Endothelial cell of umbilical vein (primary cell): ENCODE measurements around the gene WIPI1. TPM values are rescaled to one million over a fixed set of nuclear protein-coding genes. Genes with fewer than 3 reads are reported as not detected.

ENCODE experiments used
- BruUV-seq: library from RNA; stranded (reverse); fragments of 400-500 nt; replicated peaks from 2 replicates; lab custom pipeline; 2021; lab: Mats Ljungman, UMichigan
- CTCF ChIA-PET: fragments of 300-600, 350-600 bp; sonication (Branson Sonifier 250); formaldehyde crosslinking; loops from one replicate; lab custom pipeline; 2021; ENCODE audit warnings: antibody characterized with exemption, inconsistent platforms; lab: Charles Lee
- POLR2A ChIA-PET: fragments of 300-600, 350-600 bp; sonication (Branson Sonifier 250); formaldehyde crosslinking; loops from one replicate; lab custom pipeline; 2021; ENCODE audit warnings: antibody characterized with exemption, inconsistent platforms; lab: Charles Lee
- DNase-seq: peaks from one replicate; pipeline ENCODE4 v3.0.0-alpha.2; 2011; ENCODE audit warnings: low read depth, low spot score
- FAIRE-seq: peaks from 2 replicates; lab custom pipeline; 2011; peaks lifted over from hg19 to GRCh38; lab: Jason Lieb, UNC
- H2AFZ ChIP-seq: 2 replicates; pipeline ENCODE4 v1.6.0; 2012; ENCODE audit warnings: low read depth, low read length, control low read depth, inconsistent platforms
- H3K27ac ChIP-seq: 2 replicates; pipeline ENCODE4 v1.5.1; 2011; ENCODE audit warnings: low read depth, mild to moderate bottlenecking, control low read depth, low read length, moderate library complexity; ENCODE audit not compliant: insufficient read depth
- H3K27me3 ChIP-seq, 2 experiments: 2 replicates each; pipeline versions ENCODE4 v1.6.0 to v1.6.1; 2011; ENCODE audit warnings: low read length in 2 of 2, mixed read lengths in 1 of 2; ENCODE audit not compliant: control insufficient read depth in 2 of 2, insufficient read depth in 2 of 2
- H3K36me3 ChIP-seq, 2 experiments: 2 replicates in 1 of 2; 3 replicates in 1 of 2; pipeline ENCODE4 v1.5.1; 2011; ENCODE audit warnings: low read length in 2 of 2, mild to moderate bottlenecking in 1 of 2, moderate library complexity in 1 of 2; ENCODE audit not compliant: control insufficient read depth in 2 of 2, insufficient read depth in 2 of 2; ENCODE audit errors: extremely low read depth in 1 of 2
- H3K4me1 ChIP-seq: 3 replicates; pipeline ENCODE4 v1.5.1; 2011; ENCODE audit warnings: mild to moderate bottlenecking, low read length; ENCODE audit not compliant: control insufficient read depth, insufficient read depth; ENCODE audit errors: extremely low read depth
- H3K4me2 ChIP-seq: 2 replicates; pipeline ENCODE4 v1.6.1; 2011; ENCODE audit warnings: low read length, control low read depth, mixed read lengths; ENCODE audit not compliant: insufficient read depth
- H3K4me3 ChIP-seq, 3 experiments: fragments of 200-600 bp in 1 of 3; sonication (generic), shearing (Covaris generic) in 1 of 3; replicated peaks in 1 of 3; 2 replicates each; pipeline ENCODE4 v1.5.1; 2011 to 2016; ENCODE audit warnings: control low read depth in 3 of 3, low read length in 3 of 3, mild to moderate bottlenecking in 2 of 3, inconsistent platforms in 1 of 3, low read depth in 1 of 3, moderate library complexity in 1 of 3; ENCODE audit not compliant: insufficient read depth in 1 of 3
- H3K79me2 ChIP-seq: 2 replicates; pipeline ENCODE4 v1.6.0; 2012; ENCODE audit warnings: low read length, inconsistent platforms; ENCODE audit not compliant: control insufficient read depth, insufficient read depth
- H3K9ac ChIP-seq: replicated peaks from 2 replicates; pipeline ENCODE3; 2011; ENCODE audit warnings: low read length, control low read depth; ENCODE audit not compliant: insufficient read depth; ENCODE audit errors: extremely low read depth
- H3K9me1 ChIP-seq: replicated peaks from 3 replicates; pipeline ENCODE4 v1.6.0; 2011; ENCODE audit warnings: mild to moderate bottlenecking, low read length; ENCODE audit not compliant: control insufficient read depth, insufficient read depth; ENCODE audit errors: extremely low read depth
- H3K9me3 ChIP-seq: replicated peaks from 2 replicates; pipeline ENCODE4 v1.5.1; 2012; ENCODE audit warnings: low read length, inconsistent platforms; ENCODE audit not compliant: control insufficient read depth, insufficient read depth
- H4K20me1 ChIP-seq: replicated peaks from 2 replicates; pipeline ENCODE3; 2011; ENCODE audit warnings: mild to moderate bottlenecking, low read length; ENCODE audit not compliant: control insufficient read depth, insufficient read depth; ENCODE audit errors: extremely low read depth
- CTCF ChIP-seq, 2 donors: IDR thresholded peaks; 1 replicate in 1 of 2; 2 replicates in 1 of 2; pipeline ENCODE4 v1.5.1; 2011; ENCODE audit warnings: low read length in 2 of 2, mild to moderate bottlenecking in 2 of 2, moderate library complexity in 2 of 2, control low read depth in 1 of 2, inconsistent platforms in 1 of 2, low read depth in 1 of 2; ENCODE audit not compliant: insufficient read depth in 1 of 2; ENCODE audit errors: extremely low read depth in 1 of 2
- EZH2 ChIP-seq: IDR thresholded peaks from 2 replicates; pipeline ENCODE4 v1.6.1; 2012; ENCODE audit warnings: borderline replicate concordance, low read depth, mild to moderate bottlenecking, moderate library complexity, low read length, inconsistent platforms; ENCODE audit not compliant: severe bottlenecking
- FOS ChIP-seq: IDR thresholded peaks from 2 replicates; pipeline ENCODE4 v1.6.1; 2011; ENCODE audit warnings: mild to moderate bottlenecking, low read length, moderate library complexity, borderline replicate concordance; ENCODE audit not compliant: insufficient read depth
- GATA2 ChIP-seq: IDR thresholded peaks from 2 replicates; pipeline ENCODE4 v1.7.0; 2011; ENCODE audit warnings: low read depth, mild to moderate bottlenecking, moderate library complexity, mixed read lengths, low read length; ENCODE audit not compliant: insufficient read length, insufficient read depth
- JUN ChIP-seq: IDR thresholded peaks from 2 replicates; pipeline ENCODE4 v1.6.1; 2011; ENCODE audit warnings: borderline replicate concordance, low read depth; ENCODE audit not compliant: insufficient read length, insufficient read depth
- MYC ChIP-seq: IDR thresholded peaks from one replicate; pipeline ENCODE4 v1.6.1; 2011; ENCODE audit warnings: mild to moderate bottlenecking, low read depth, low read length
- POLR2A ChIP-seq: IDR thresholded peaks from 2 replicates; pipeline ENCODE4 v1.6.1; 2012; ENCODE audit warnings: low read depth, mild to moderate bottlenecking, control low read depth, low read length
- POLR2AphosphoS5 ChIP-seq: IDR thresholded peaks from 2 replicates; pipeline ENCODE4 v1.6.1; 2012; ENCODE audit warnings: low read depth, mild to moderate bottlenecking, control low read depth, low read length, moderate library complexity; ENCODE audit not compliant: insufficient read depth
- dilution Hi-C: fragments of 300-500 bp; cut with MboI; formaldehyde crosslinking; loops from one replicate; pipeline ENCODE4 v1.15.0; 2019; ENCODE audit warnings: low sequenced_read_pairs; ENCODE audit not compliant: extremely low pct_ligation_motif_present
- intact Hi-C: fragments of 100-400 bp; cut with micrococcal nuclease; formaldehyde crosslinking; loops from one replicate; pipeline ENCODE4 v1.10.0; 2022
- polyA plus RNA-seq, 4 experiments: library from polyadenylated mRNA; depleted of rRNA in 3 of 4; stranded (reverse) in 3 of 4; unstranded in 1 of 4; fragments of >200 nt; gene quantifications; 2 replicates each; pipeline versions ENCODE4 v1.2.1 to v1.2.3, GENCODE V29; 2011 to 2012; ENCODE audit warnings: missing spikeins in 1 of 4
- total RNA-seq: library from RNA; stranded (reverse); gene quantifications from 2 replicates; pipeline ENCODE4 v1.2.3, GENCODE V29; 2021
- TF ChIP-seq, protein P1 (sequence below): IDR thresholded peaks from 2 replicates; pipeline ENCODE4 v1.6.1; 2011; ENCODE audit not compliant: insufficient read depth, insufficient read length

Gene WIPI1
- total and polyA plus RNA-seq, 2 donors (not counting 3 experiments of a cell fraction or from before 2014, with no cell fraction given), result 49.9 to 70.3 TPM

DNA sequence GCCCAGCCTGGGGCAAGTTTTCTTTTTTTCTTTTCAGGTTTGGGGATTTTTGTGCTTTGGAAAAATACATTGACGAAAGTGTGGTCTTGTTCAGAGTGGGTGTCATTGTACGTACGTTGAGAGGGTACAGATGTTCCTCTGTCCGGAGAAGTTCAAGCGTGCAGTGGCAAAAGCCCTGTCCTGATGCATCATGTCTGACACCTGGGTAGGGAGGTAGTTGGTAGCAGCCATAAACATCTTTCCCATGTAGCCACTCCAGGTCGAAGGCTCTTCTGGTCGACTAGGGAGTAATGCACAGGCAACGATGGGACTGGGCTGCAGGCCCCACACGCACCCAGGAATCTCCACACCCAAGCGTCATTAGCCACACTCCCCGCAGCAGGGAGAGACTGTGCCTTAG lies 27.4 kb downstream of the WIPI1 start:
- ChIA-PET CTCF (interaction anchor here (2.9 kb wide), 1 partner anchor 31 kb away, joined by 11 read pairs; no protein-coding TSS in a partner anchor), POLR2A (no interaction called here)
- Histone ChIP-seq H4K20me1 (no peaks in the 10 kb centered on the region), H3K4me1 (no peaks in the 10 kb centered on the region), H2AFZ (no peak overlapping the region), H3K27ac (no peak overlapping the region), H3K27me3 (no peaks in the 10 kb centered on the region), H3K4me2 (no peak overlapping the region), H3K9me1 (no peaks in the 10 kb centered on the region), H3K79me2 (no peaks in the 10 kb centered on the region), H3K9me3 (no peaks in the 10 kb centered on the region), H3K4me3 (no peak overlapping the region), H3K36me3 (peaks cover 13 to 52% of the 10 kb centered on the region in 2 experiments), H3K9ac (no peak overlapping the region)
- FAIRE-seq (no peak), DNase-seq (no peak)
- BruUV-seq, result no TSS peak
- TF ChIP-seq EZH2, result no peak
- TF ChIP-seq GATA2, result no peak
- TF ChIP-seq CTCF (IDR thresholded peaks at IDR 0.05; ENCODE audit: extremely low read depth in 1 of 2, insufficient read depth in 1 of 2, low read depth in 1 of 2, low read length in 2 of 2), result no peak
- TF ChIP-seq POLR2A, result no peak
- no peak for TF ChIP-seq JUN
- no peak for TF ChIP-seq FOS
- no peak for TF ChIP-seq MYC
- TF ChIP-seq, protein P1, sequence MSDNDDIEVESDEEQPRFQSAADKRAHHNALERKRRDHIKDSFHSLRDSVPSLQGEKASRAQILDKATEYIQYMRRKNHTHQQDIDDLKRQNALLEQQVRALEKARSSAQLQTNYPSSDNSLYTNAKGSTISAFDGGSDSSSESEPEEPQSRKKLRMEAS, result no peak
- no peak for TF ChIP-seq POLR2AphosphoS5
- intact Hi-C loops (no loop called here), dilution Hi-C loops (no loop called here)
